ENCODE measurements around the gene LNP1.

LNP1 gene

GRCh38 chr3:100411091-100411982, 10.0 kb downstream of the LNP1 start:
- no peak for TF ChIP-seq CTCF (IDR thresholded peaks at IDR 0.05)
- Mint-ChIP-seq H3K36me3 (ENCODE audit: low read depth) (peaks cover 87% of the 10 kb centered on the region), H3K4me1 (no peaks in the 10 kb centered on the region), H3K9me3 (peaks cover 65% of the 10 kb centered on the region), H3K27me3 (ENCODE audit: low read depth, poor library complexity) (peaks cover 1% of the 10 kb centered on the region), H3K4me3 (no peak overlapping the region), H3K27ac (no peak overlapping the region)
- no peak for DNase-seq

GRCh38 chr3:100412912-100413590, 11.7 kb downstream of the LNP1 start:
- peaks cover 49% of the 10 kb centered on the region for H3K9me3 Mint-ChIP-seq
- DNase-seq, result no peak
- H3K4me1 Mint-ChIP-seq, result no peaks in the 10 kb centered on the region
- no peak for TF ChIP-seq CTCF (IDR thresholded peaks at IDR 0.05)
- H3K4me3 Mint-ChIP-seq, result no peak overlapping the region
- peaks cover 3% of the 10 kb centered on the region for H3K27me3 Mint-ChIP-seq (ENCODE audit: low read depth, poor library complexity)
- H3K27ac Mint-ChIP-seq, result no peak overlapping the region
- H3K36me3 Mint-ChIP-seq (ENCODE audit: low read depth), result peaks cover 83% of the 10 kb centered on the region

GRCh38 chr3:100413613-100414012, 12.3 kb downstream of the LNP1 start:
- H3K9me3 Mint-ChIP-seq, result peaks cover 44% of the 10 kb centered on the region
- H3K27me3 Mint-ChIP-seq (ENCODE audit: low read depth, poor library complexity), result peaks cover 3% of the 10 kb centered on the region
- H3K4me1 Mint-ChIP-seq, result no peaks in the 10 kb centered on the region
- H3K36me3 Mint-ChIP-seq (ENCODE audit: low read depth), result peaks cover 83% of the 10 kb centered on the region
- TF ChIP-seq CTCF (IDR thresholded peaks at IDR 0.05), result no peak
- H3K27ac Mint-ChIP-seq, result no peak overlapping the region
- DNase-seq, result no peak
- no peak overlapping the region for H3K4me3 Mint-ChIP-seq

- peaks cover 67% of the 10 kb centered on the region for H3K36me3 Mint-ChIP-seq (ENCODE audit: low read depth)
- peaks cover 25% of the 10 kb centered on the region for H3K9me3 Mint-ChIP-seq
- no peak overlapping the region for H3K27ac Mint-ChIP-seq
- H3K27me3 Mint-ChIP-seq (ENCODE audit: low read depth, poor library complexity), result peaks cover 3% of the 10 kb centered on the region
- TF ChIP-seq CTCF (IDR thresholded peaks at IDR 0.05), result no peak
- H3K4me1 Mint-ChIP-seq, result no peaks in the 10 kb centered on the region
- H3K4me3 Mint-ChIP-seq, result no peak overlapping the region
- DNase-seq, result no peak
Observed at GRCh38 chr3:100416176-100416575, 14.8 kb downstream of the LNP1 start.

- TF ChIP-seq CTCF (IDR thresholded peaks at IDR 0.05), result no peak
- DNase-seq, result no peak
- H3K9me3 Mint-ChIP-seq, result peaks cover 20% of the 10 kb centered on the region
- H3K27ac Mint-ChIP-seq, result no peak overlapping the region
- no peak overlapping the region for H3K4me3 Mint-ChIP-seq
- H3K27me3 Mint-ChIP-seq (ENCODE audit: low read depth, poor library complexity), result peaks cover 3% of the 10 kb centered on the region
- H3K36me3 Mint-ChIP-seq (ENCODE audit: low read depth), result peaks cover 60% of the 10 kb centered on the region
- H3K4me1 Mint-ChIP-seq, result no peaks in the 10 kb centered on the region
Observed at GRCh38 chr3:100416863-100417262, 15.5 kb downstream of the LNP1 start.

Data from nephron progenitor cell (in vitro differentiated cells).